ENCODE data around the gene SEMA3G.

SEMA3G gene

GRCh38 chr3:52452570-52453221 is 7.8 kb upstream of the SEMA3G start:
- TF ChIP-seq REST (IDR thresholded peaks at IDR 0.05; ENCODE audit: insufficient read depth in 1 of 2, low read depth in 2 of 2, low read length in 2 of 2) (no peak), SIN3A (IDR thresholded peaks at IDR 0.05; ENCODE audit: borderline replicate concordance, insufficient read depth, low read length) (no peak), POLR2AphosphoS5 (IDR thresholded peaks at IDR 0.05; ENCODE audit: low read depth, low read length) (no peak), FOXP2 (optimal IDR thresholded peaks at IDR 0.05; ENCODE audit: borderline replicate concordance, extremely low read depth, extremely low read length, insufficient read depth) (no peak), TAF1 (IDR thresholded peaks at IDR 0.05; ENCODE audit: borderline replicate concordance, insufficient read depth, low read length) (no peak)

- TF ChIP-seq SIN3A (IDR thresholded peaks at IDR 0.05; ENCODE audit: borderline replicate concordance, insufficient read depth, low read length) (no peak), POLR2AphosphoS5 (IDR thresholded peaks at IDR 0.05; ENCODE audit: low read depth, low read length) (no peak), FOXP2 (optimal IDR thresholded peaks at IDR 0.05; ENCODE audit: borderline replicate concordance, extremely low read depth, extremely low read length, insufficient read depth) (no peak), TAF1 (IDR thresholded peaks at IDR 0.05; ENCODE audit: borderline replicate concordance, insufficient read depth, low read length) (no peak), REST (IDR thresholded peaks at IDR 0.05; ENCODE audit: insufficient read depth in 1 of 2, low read depth in 2 of 2, low read length in 2 of 2) (no peak)
Observed at GRCh38 chr3:52452126-52452525, 7.2 kb upstream of the SEMA3G start.

- no peak for TF ChIP-seq TAF1 (IDR thresholded peaks at IDR 0.05; ENCODE audit: borderline replicate concordance, insufficient read depth, low read length)
- no peak for TF ChIP-seq SIN3A (IDR thresholded peaks at IDR 0.05; ENCODE audit: borderline replicate concordance, insufficient read depth, low read length)
- no peak for TF ChIP-seq REST (IDR thresholded peaks at IDR 0.05; ENCODE audit: insufficient read depth in 1 of 2, low read depth in 2 of 2, low read length in 2 of 2)
- no peak for TF ChIP-seq FOXP2 (optimal IDR thresholded peaks at IDR 0.05; ENCODE audit: borderline replicate concordance, extremely low read depth, extremely low read length, insufficient read depth)
- TF ChIP-seq POLR2AphosphoS5 (IDR thresholded peaks at IDR 0.05; ENCODE audit: low read depth, low read length) = no peak
Observed at GRCh38 chr3:52451237-52452083, 6.6 kb upstream of the SEMA3G start.

- no peak for TF ChIP-seq POLR2AphosphoS5 (IDR thresholded peaks at IDR 0.05; ENCODE audit: low read depth, low read length)
- TF ChIP-seq FOXP2 (optimal IDR thresholded peaks at IDR 0.05; ENCODE audit: borderline replicate concordance, extremely low read depth, extremely low read length, insufficient read depth) = no peak
- no peak for TF ChIP-seq REST (IDR thresholded peaks at IDR 0.05; ENCODE audit: insufficient read depth in 1 of 2, low read depth in 2 of 2, low read length in 2 of 2)
- no peak for TF ChIP-seq SIN3A (IDR thresholded peaks at IDR 0.05; ENCODE audit: borderline replicate concordance, insufficient read depth, low read length)
- no peak for TF ChIP-seq TAF1 (IDR thresholded peaks at IDR 0.05; ENCODE audit: borderline replicate concordance, insufficient read depth, low read length)
Observed at GRCh38 chr3:52450489-52451236, 5.8 kb upstream of the SEMA3G start.
